Measurements from ENCODE around the gene AUTS2.

The AUTS2 gene

GRCh38 chr7:69608878-69609277 is 10.6 kb downstream of the AUTS2 start:
- ChIA-PET CTCF (no interaction called here), POLR2A (interaction anchor here (1.2 kb wide), 1 partner anchor 9 kb away, joined by 3 read pairs; no protein-coding TSS in a partner anchor)
- DNase-seq (ENCODE audit: extremely low spot score) = no peak
- no peak for TF ChIP-seq ZNF384 (IDR thresholded peaks at IDR 0.05)
- no peak for TF ChIP-seq HDGF (IDR thresholded peaks at IDR 0.05; ENCODE audit: borderline replicate concordance)
- no peak for TF ChIP-seq PKNOX1 (IDR thresholded peaks at IDR 0.05)
- TF ChIP-seq FOXK2 (IDR thresholded peaks at IDR 0.05) = no peak
- no peak for TF ChIP-seq ARNT (IDR thresholded peaks at IDR 0.05)
- no peak for TF ChIP-seq BHLHE40 (IDR thresholded peaks at IDR 0.05; ENCODE audit: borderline replicate concordance)

DNA sequence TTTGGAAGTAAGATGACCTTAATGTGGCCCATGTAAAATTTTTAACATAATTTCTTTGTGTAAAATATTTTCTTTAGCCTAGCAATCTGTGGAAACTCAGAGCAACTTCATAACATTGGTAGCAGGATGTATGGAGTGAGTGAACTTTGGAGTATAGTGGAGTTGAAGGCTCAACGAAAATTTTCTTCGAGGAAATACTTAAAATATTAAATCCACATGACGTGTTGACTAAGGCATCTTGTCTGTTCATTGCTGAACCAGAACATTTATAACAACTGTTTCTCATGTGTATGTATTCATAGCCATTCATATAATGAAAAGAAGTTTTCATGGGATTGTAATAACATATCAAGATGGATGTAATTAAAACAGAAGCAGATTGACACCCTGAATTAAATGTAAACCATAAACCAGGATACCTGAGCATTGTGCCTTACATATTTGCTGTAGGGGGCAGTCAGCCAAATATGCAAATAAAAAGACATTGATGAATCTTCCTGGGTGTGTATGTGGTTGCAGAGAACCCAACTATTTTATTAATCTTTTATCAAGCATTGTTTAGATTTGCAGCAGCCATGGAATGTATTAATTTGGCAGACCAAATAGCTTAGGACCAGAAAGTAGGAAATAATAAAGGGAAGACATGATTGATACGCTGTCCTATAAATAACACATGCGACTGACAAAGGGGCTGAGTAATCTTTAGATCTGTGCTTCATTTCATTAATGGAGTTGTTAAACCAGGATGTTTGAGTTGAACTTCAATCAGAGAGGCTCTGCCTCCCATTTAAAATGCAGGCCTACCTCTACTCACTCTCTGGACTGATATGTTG is 11.5 kb downstream of the AUTS2 start:
- ChIA-PET CTCF (no interaction called here), POLR2A (interaction anchor here (1.2 kb wide), 1 partner anchor 10 kb away, joined by 3 read pairs; no protein-coding TSS in a partner anchor)
- DNase-seq (ENCODE audit: extremely low spot score) = no peak
- TF ChIP-seq CTBP1 (IDR thresholded peaks at IDR 0.05; ENCODE audit: borderline replicate concordance) (no peak), ZNF384 (IDR thresholded peaks at IDR 0.05) (no peak), FOXM1 (IDR thresholded peaks at IDR 0.05; ENCODE audit: borderline replicate concordance) (no peak), PKNOX1 (IDR thresholded peaks at IDR 0.05) (peak; percentile 83), LEF1 (IDR thresholded peaks at IDR 0.05; ENCODE audit: borderline replicate concordance) (no peak), FOXK2 (IDR thresholded peaks at IDR 0.05) (no peak), ELF4 (IDR thresholded peaks at IDR 0.05) (no peak)

GRCh38 chr7:69610374-69611084 is 12.3 kb downstream of the AUTS2 start:
- ChIA-PET POLR2A (no interaction called here), CTCF (no interaction called here)
- TF ChIP-seq ELF4 (IDR thresholded peaks at IDR 0.05) = no peak
- TF ChIP-seq NFRKB (IDR thresholded peaks at IDR 0.05) = no peak
- TF ChIP-seq PKNOX1 (IDR thresholded peaks at IDR 0.05) = no peak
- no peak for DNase-seq (ENCODE audit: extremely low spot score)

DNA sequence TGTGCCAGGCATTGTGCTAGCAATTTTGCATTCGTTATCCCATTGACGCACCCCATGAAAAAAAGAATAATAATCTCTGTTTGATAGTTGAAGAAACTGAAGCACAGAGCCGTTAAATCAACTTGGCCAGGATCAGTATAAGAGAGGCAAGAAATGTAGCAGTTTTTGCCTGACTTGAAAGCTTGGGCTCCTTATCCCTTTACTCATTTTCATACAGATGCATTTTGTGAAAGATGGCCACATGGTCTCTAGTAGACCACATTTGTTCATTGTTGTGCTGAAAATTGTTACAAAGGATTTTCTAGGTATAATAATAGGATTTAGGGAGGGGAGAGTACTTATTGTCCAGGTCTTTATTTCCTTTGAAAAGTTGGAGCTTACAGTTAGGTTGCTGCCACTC is 14.7 kb downstream of the AUTS2 start:
- no peak for DNase-seq (ENCODE audit: extremely low spot score)
- POLR2A ChIA-PET = no interaction called here
- TF ChIP-seq ZNF384 (IDR thresholded peaks at IDR 0.05) = no peak
- TF ChIP-seq ARNT (IDR thresholded peaks at IDR 0.05) = no peak
- no peak for TF ChIP-seq FOXM1 (IDR thresholded peaks at IDR 0.05; ENCODE audit: borderline replicate concordance)
- no peak for TF ChIP-seq TARDBP (IDR thresholded peaks at IDR 0.05)
- no peak for TF ChIP-seq CTBP1 (IDR thresholded peaks at IDR 0.05; ENCODE audit: borderline replicate concordance)
- TF ChIP-seq HDGF (IDR thresholded peaks at IDR 0.05; ENCODE audit: borderline replicate concordance) = no peak
- TF ChIP-seq L3MBTL2 (conservative IDR thresholded peaks at IDR 0.05) = no peak
- no peak for TF ChIP-seq ELF4 (IDR thresholded peaks at IDR 0.05)
- no peak for TF ChIP-seq BHLHE40 (IDR thresholded peaks at IDR 0.05; ENCODE audit: borderline replicate concordance)
- TF ChIP-seq NFRKB (IDR thresholded peaks at IDR 0.05) = no peak
- TF ChIP-seq SUZ12 (IDR thresholded peaks at IDR 0.05) = no peak
- no peak for TF ChIP-seq PKNOX1 (IDR thresholded peaks at IDR 0.05)
- TF ChIP-seq FOXA1 (IDR thresholded peaks at IDR 0.05) = no peak
- no peak for TF ChIP-seq FOXK2 (IDR thresholded peaks at IDR 0.05)
- CTCF ChIA-PET = no interaction called here

DNA sequence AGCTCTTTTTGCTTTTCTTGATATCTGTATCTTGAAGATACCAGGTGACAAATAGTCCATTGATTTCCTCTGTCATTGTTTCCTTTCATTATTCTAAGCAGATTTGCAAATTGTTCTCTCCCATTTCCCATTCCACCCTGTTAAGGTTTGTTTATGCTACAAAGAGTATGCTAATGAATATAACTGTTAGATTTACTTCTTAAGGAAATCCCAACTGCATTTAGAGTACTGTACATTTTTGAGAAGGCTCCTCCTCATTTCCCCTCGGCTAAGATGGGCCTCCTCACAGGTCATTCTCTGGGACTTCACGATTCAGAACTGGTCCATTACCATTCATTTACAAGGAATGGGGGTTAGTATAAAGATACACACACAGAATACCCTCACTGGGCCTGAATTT is 15.6 kb downstream of the AUTS2 start:
- DNase-seq (ENCODE audit: extremely low spot score) = no peak
- ChIA-PET CTCF (no interaction called here), POLR2A (no interaction called here)
- no peak for TF ChIP-seq ARNT (IDR thresholded peaks at IDR 0.05)
- no peak for TF ChIP-seq SUZ12 (IDR thresholded peaks at IDR 0.05)
- TF ChIP-seq LEF1 (IDR thresholded peaks at IDR 0.05; ENCODE audit: borderline replicate concordance) = no peak
- no peak for TF ChIP-seq ZNF384 (IDR thresholded peaks at IDR 0.05)
- TF ChIP-seq CTBP1 (IDR thresholded peaks at IDR 0.05; ENCODE audit: borderline replicate concordance) = no peak
- no peak for TF ChIP-seq TARDBP (IDR thresholded peaks at IDR 0.05)
- no peak for TF ChIP-seq ELF4 (IDR thresholded peaks at IDR 0.05)
- no peak for TF ChIP-seq BHLHE40 (IDR thresholded peaks at IDR 0.05; ENCODE audit: borderline replicate concordance)
- TF ChIP-seq NFRKB (IDR thresholded peaks at IDR 0.05) = no peak
- TF ChIP-seq PKNOX1 (IDR thresholded peaks at IDR 0.05) = no peak
- TF ChIP-seq HDGF (IDR thresholded peaks at IDR 0.05; ENCODE audit: borderline replicate concordance) = no peak
- TF ChIP-seq FOXA1 (IDR thresholded peaks at IDR 0.05) = no peak
- no peak for TF ChIP-seq FOXK2 (IDR thresholded peaks at IDR 0.05)
- TF ChIP-seq SP1 (IDR thresholded peaks at IDR 0.05) = no peak
- no peak for TF ChIP-seq L3MBTL2 (conservative IDR thresholded peaks at IDR 0.05)
- TF ChIP-seq FOXM1 (IDR thresholded peaks at IDR 0.05; ENCODE audit: borderline replicate concordance) = no peak
